Measurements from ENCODE around the gene CMIP.

The CMIP gene

GRCh38 chr16:81464279-81464678 is 19.7 kb downstream of the CMIP start:
- DNase-seq = no peak

GRCh38 chr16:81465375-81465943 is 20.9 kb downstream of the CMIP start:
- no peak for DNase-seq

- DNase-seq = no peak
Observed at GRCh38 chr16:81466356-81466980, 21.9 kb downstream of the CMIP start.

GRCh38 chr16:81467072-81467471 is 22.5 kb downstream of the CMIP start:
- DNase-seq = no peak

GRCh38 chr16:81467815-81468214 is 23.2 kb downstream of the CMIP start:
- no peak for DNase-seq

GRCh38 chr16:81468269-81468902 is 23.8 kb downstream of the CMIP start:
- DNase-seq = no peak

GRCh38 chr16:81469183-81469677 is 24.6 kb downstream of the CMIP start:
- DNase-seq = no peak

- peak; percentile 27 for DNase-seq
Observed at GRCh38 chr16:81469710-81470535, 25.3 kb downstream of the CMIP start.

- no peak for DNase-seq
Observed at GRCh38 chr16:81470796-81471636, 26.4 kb downstream of the CMIP start.

- no peak for DNase-seq
Observed at GRCh38 chr16:81471882-81472281, 27.3 kb downstream of the CMIP start.

GRCh38 chr16:81472391-81472790 is 27.8 kb downstream of the CMIP start:
- DNase-seq = no peak

GRCh38 chr16:81473066-81473488 is 28.5 kb downstream of the CMIP start:
- DNase-seq = no peak

GRCh38 chr16:81473558-81473957 is 28.9 kb downstream of the CMIP start:
- no peak for DNase-seq

GRCh38 chr16:81473969-81474959 is 29.7 kb downstream of the CMIP start:
- DNase-seq = no peak

- no peak for DNase-seq
Observed at GRCh38 chr16:81477697-81478693, 33.4 kb downstream of the CMIP start.

- no peak for DNase-seq
Observed at GRCh38 chr16:81478876-81479511, 34.4 kb downstream of the CMIP start.

GRCh38 chr16:81480606-81481206 is 36.1 kb downstream of the CMIP start:
- no peak for DNase-seq

- no peak for DNase-seq
Observed at GRCh38 chr16:81481207-81481821, 36.7 kb downstream of the CMIP start.
